ENCODE data around the gene ZSWIM4. TPM values are rescaled to one million over a fixed set of nuclear protein-coding genes. Genes with fewer than 3 reads are reported as not detected.

The ZSWIM4 gene
- total and polyA plus RNA-seq, 10 of the 15 experiments (the other 5 are each of a cell fraction or from before 2014, with no cell fraction given) = 0.73 to 11.1 (median 1.8) TPM; not detected in 2

DNA sequence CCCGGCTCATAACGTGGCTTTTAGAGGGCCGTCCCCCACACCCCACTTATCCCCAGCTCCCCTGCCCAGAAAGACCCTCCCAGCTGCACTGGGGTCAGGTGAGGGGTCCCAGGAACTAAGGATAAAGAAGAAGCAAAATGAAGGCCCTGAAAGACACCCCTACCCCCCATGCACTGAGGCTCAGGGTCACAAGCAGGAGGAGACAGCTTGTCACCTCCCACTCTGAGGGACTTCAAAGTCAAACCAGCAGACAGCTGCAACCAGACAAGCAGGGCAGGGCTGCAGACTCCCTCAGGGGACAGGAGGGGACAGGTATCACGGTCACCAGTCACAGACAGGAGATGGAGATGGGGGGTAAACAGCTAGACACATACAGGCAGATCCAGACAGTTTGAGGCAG lies 75.6 kb downstream of the ZSWIM4 start (continued):
- TF ChIP-seq, protein P1, sequence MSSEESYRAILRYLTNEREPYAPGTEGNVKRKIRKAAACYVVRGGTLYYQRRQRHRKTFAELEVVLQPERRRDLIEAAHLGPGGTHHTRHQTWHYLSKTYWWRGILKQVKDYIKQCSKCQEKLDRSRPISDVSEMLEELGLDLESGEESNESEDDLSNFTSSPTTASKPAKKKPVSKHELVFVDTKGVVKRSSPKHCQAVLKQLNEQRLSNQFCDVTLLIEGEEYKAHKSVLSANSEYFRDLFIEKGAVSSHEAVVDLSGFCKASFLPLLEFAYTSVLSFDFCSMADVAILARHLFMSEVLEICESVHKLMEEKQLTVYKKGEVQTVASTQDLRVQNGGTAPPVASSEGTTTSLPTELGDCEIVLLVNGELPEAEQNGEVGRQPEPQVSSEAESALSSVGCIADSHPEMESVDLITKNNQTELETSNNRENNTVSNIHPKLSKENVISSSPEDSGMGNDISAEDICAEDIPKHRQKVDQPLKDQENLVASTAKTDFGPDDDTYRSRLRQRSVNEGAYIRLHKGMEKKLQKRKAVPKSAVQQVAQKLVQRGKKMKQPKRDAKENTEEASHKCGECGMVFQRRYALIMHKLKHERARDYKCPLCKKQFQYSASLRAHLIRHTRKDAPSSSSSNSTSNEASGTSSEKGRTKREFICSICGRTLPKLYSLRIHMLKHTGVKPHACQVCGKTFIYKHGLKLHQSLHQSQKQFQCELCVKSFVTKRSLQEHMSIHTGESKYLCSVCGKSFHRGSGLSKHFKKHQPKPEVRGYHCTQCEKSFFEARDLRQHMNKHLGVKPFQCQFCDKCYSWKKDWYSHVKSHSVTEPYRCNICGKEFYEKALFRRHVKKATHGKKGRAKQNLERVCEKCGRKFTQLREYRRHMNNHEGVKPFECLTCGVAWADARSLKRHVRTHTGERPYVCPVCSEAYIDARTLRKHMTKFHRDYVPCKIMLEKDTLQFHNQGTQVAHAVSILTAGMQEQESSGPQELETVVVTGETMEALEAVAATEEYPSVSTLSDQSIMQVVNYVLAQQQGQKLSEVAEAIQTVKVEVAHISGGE (CRISPR knock-in tag; IDR thresholded peaks at IDR 0.05) = no peak

DNA sequence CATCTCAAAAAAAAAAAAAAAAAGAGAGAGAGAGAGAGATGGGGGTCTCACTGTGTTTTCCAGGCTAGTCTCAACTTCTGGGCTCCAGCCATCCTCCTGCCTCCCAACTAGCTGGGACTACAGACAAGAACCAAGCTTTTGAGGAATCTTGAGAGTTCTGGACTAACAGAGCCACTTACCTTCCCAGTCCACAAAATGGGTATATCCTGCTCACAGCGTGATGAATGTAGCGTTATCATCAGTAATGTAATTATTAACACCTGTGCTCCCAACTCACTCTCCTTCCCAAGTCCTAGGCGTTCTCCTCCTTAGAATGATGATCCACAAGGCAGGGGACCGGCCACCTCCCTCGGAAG lies 77.1 kb downstream of the ZSWIM4 start:
- Histone ChIP-seq H3K4me1 (ENCODE audit: control insufficient read depth, insufficient read depth, low read length) (no peaks in the 10 kb centered on the region), H3K36me3 (ENCODE audit: control insufficient read depth in 2 of 2, insufficient read depth in 2 of 2, low read length in 1 of 2) (no peaks in the 10 kb centered on the region), H3K9me3 (replicated peaks; ENCODE audit: control insufficient read depth, insufficient read depth, low read length) (no peaks in the 10 kb centered on the region), H4K20me1 (ENCODE audit: control insufficient read depth, insufficient read depth) (no peaks in the 10 kb centered on the region), H3K79me2 (ENCODE audit: control insufficient read depth, insufficient read depth, low read length) (no peaks in the 10 kb centered on the region), H2AFZ (ENCODE audit: control insufficient read depth, low read depth, low read length) (no peak overlapping the region), H3K9ac (ENCODE audit: control insufficient read depth, insufficient read depth, low read length) (no peak overlapping the region), H3K4me3 (no peak overlapping the region; the same call in 1 of the 2 replicates), H3K4me2 (ENCODE audit: control insufficient read depth, insufficient read depth) (no peak overlapping the region), H3K27ac (ENCODE audit: control insufficient read depth, insufficient read depth) (no peak overlapping the region), H3K27me3 (replicated peaks in 1 of 2; ENCODE audit: control insufficient read depth in 2 of 2, insufficient read depth in 2 of 2, low read length in 1 of 2) (no peaks in the 10 kb centered on the region)
- ChIA-PET POLR2A (interaction anchor here (0.6 to 0.8 kb wide), 4 partner anchors 10 to 244 kb away, joined by 3 to 5 read pairs (median 4); no protein-coding TSS in a partner anchor), CTCF (interaction anchor here (1.1 to 1.8 kb wide), 3 partner anchors 10 to 98 kb away, joined by 3 to 12 read pairs (median 3); partner anchors contain the start of gene C19orf53), RAD21 (ENCODE audit: unreplicated experiment) (interaction anchor here (0.6 to 3.1 kb wide), 7 partner anchors 10 to 707 kb away, joined by 3 to 13 read pairs (median 4); no protein-coding TSS in a partner anchor), SMC1A (ENCODE audit: uncharacterized antibody, unreplicated experiment) (interaction anchor here (0.9 to 1.8 kb wide), 4 partner anchors 188 to 274 kb away, joined by 3 to 4 read pairs (median 3); no protein-coding TSS in a partner anchor)
- no TSS peak for BruUV-seq (replicated peaks)
- ATAC-seq = no peak
- DNase-seq (ENCODE audit: low read depth, low spot score) = no peak
- FAIRE-seq = no peak
- WGBS (ENCODE audit: insufficient coverage, insufficient replicate concordance, low lambda C conversion rate, missing lambda C conversion rate) = 35% methylated on average over 5 of the region's 5 CpGs
- in situ Hi-C loops (cut with MboI) = no loop called here
- intact Hi-C loops (cut with micrococcal nuclease; ENCODE audit: unreplicated experiment) = no loop called here
- TF ChIP-seq, protein P2, sequence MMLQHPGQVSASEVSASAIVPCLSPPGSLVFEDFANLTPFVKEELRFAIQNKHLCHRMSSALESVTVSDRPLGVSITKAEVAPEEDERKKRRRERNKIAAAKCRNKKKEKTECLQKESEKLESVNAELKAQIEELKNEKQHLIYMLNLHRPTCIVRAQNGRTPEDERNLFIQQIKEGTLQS (IDR thresholded peaks at IDR 0.05; ENCODE audit: borderline replicate concordance, extremely low read depth, low read depth, low read length) = no peak
- TF ChIP-seq SIX5 (IDR thresholded peaks at IDR 0.05; ENCODE audit: low read depth, low read length, severe bottlenecking) = no peak
- TF ChIP-seq, protein P3, sequence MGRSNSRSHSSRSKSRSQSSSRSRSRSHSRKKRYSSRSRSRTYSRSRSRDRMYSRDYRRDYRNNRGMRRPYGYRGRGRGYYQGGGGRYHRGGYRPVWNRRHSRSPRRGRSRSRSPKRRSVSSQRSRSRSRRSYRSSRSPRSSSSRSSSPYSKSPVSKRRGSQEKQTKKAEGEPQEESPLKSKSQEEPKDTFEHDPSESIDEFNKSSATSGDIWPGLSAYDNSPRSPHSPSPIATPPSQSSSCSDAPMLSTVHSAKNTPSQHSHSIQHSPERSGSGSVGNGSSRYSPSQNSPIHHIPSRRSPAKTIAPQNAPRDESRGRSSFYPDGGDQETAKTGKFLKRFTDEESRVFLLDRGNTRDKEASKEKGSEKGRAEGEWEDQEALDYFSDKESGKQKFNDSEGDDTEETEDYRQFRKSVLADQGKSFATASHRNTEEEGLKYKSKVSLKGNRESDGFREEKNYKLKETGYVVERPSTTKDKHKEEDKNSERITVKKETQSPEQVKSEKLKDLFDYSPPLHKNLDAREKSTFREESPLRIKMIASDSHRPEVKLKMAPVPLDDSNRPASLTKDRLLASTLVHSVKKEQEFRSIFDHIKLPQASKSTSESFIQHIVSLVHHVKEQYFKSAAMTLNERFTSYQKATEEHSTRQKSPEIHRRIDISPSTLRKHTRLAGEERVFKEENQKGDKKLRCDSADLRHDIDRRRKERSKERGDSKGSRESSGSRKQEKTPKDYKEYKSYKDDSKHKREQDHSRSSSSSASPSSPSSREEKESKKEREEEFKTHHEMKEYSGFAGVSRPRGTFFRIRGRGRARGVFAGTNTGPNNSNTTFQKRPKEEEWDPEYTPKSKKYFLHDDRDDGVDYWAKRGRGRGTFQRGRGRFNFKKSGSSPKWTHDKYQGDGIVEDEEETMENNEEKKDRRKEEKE (IDR thresholded peaks at IDR 0.05) = no peak
- TF ChIP-seq GATAD2B (conservative IDR thresholded peaks at IDR 0.05; ENCODE audit: low read depth) = no peak
- TF ChIP-seq SRF (IDR thresholded peaks at IDR 0.05; ENCODE audit: low read depth in 2 of 2, low read length in 2 of 2) = no peak
- no peak for TF ChIP-seq ATF7 (IDR thresholded peaks at IDR 0.05; ENCODE audit: low read depth)
- no peak for TF ChIP-seq POLR2A (IDR thresholded peaks at IDR 0.05; ENCODE audit: low read depth, low read length)

Measured in GM12878 (cell line).